Measurements from ENCODE around the gene CHST11.

GRCh38 chr12:104602406-104602805 lies 145.7 kb downstream of the CHST11 start:
- TF ChIP-seq POLR2A (IDR thresholded peaks at IDR 0.05; ENCODE audit: low read depth, low read length): no peak
- no peak for TF ChIP-seq POLR2AphosphoS5 (IDR thresholded peaks at IDR 0.05; ENCODE audit: low read depth, low read length)
- TF ChIP-seq TAF1 (IDR thresholded peaks at IDR 0.05; ENCODE audit: low read depth, low read length): no peak
